Mesendoderm (in vitro differentiated cells): ENCODE measurements around the gene GFPT1.

ENCODE experiments used
- DNase-seq: peaks from one replicate; pipeline ENCODE4 v3.0.0; 2013
- H2AK5ac ChIP-seq: 2 replicates; pipeline ENCODE4 v1.6.1; 2013; ENCODE audit warnings: low read length, inconsistent platforms
- H2BK120ac ChIP-seq: 2 replicates; pipeline ENCODE4 v1.6.1; 2013; ENCODE audit warnings: low read depth, mild to moderate bottlenecking, low read length, moderate library complexity, mixed read lengths
- H2BK15ac ChIP-seq: replicated peaks from 2 replicates; pipeline ENCODE4 v1.6.1; 2013; ENCODE audit warnings: low read depth, mild to moderate bottlenecking, moderate library complexity
- H2BK5ac ChIP-seq: 2 replicates; pipeline ENCODE4 v1.6.1; 2013; ENCODE audit warnings: low read length, inconsistent platforms
- H3K18ac ChIP-seq: 2 replicates; pipeline ENCODE4 v1.6.1; 2013; ENCODE audit warnings: mild to moderate bottlenecking, low read length, mixed read lengths
- H3K23ac ChIP-seq: one replicate; pipeline ENCODE4 v1.6.1; 2013; ENCODE audit warnings: low read length
- H3K27ac ChIP-seq: 2 replicates; pipeline ENCODE4 v1.5.1; 2013; ENCODE audit warnings: low read depth, mild to moderate bottlenecking, inconsistent platforms, low read length, moderate library complexity
- H3K27me3 ChIP-seq: 2 replicates; pipeline ENCODE4 v1.6.1; 2013; ENCODE audit warnings: low read length, control low read depth, mild to moderate bottlenecking, inconsistent platforms; ENCODE audit not compliant: insufficient read depth, poor library complexity
- H3K36me3 ChIP-seq: 2 replicates; pipeline ENCODE4 v1.6.1; 2013; ENCODE audit warnings: low read length, inconsistent platforms; ENCODE audit not compliant: control insufficient read depth, insufficient read depth
- H3K4ac ChIP-seq: one replicate; pipeline ENCODE4 v1.6.1; 2013; ENCODE audit warnings: low read depth, mild to moderate bottlenecking, low read length, moderate library complexity
- H3K4me1 ChIP-seq: 2 replicates; pipeline ENCODE4 v1.6.1; 2013; ENCODE audit warnings: low read depth, low read length, inconsistent platforms; ENCODE audit not compliant: control insufficient read depth
- H3K4me2 ChIP-seq: 2 replicates; pipeline ENCODE4 v1.6.1; 2013; ENCODE audit warnings: low read length
- H3K4me3 ChIP-seq: 2 replicates; pipeline ENCODE4 v1.5.1; 2013; ENCODE audit warnings: mild to moderate bottlenecking, low read length
- H3K56ac ChIP-seq: one replicate; pipeline ENCODE4 v1.6.1; 2013; ENCODE audit warnings: low read length
- H3K79me1 ChIP-seq: 2 replicates; pipeline ENCODE4 v1.6.1; 2013; ENCODE audit warnings: low read length, inconsistent platforms
- H3K79me2 ChIP-seq: 2 replicates; pipeline ENCODE4 v1.6.1; 2013; ENCODE audit warnings: mild to moderate bottlenecking, low read length; ENCODE audit not compliant: control insufficient read depth, insufficient read depth
- H3K9ac ChIP-seq: 2 replicates; pipeline ENCODE4 v1.6.1; 2013; ENCODE audit warnings: low read length, inconsistent platforms
- H4K5ac ChIP-seq: one replicate; pipeline ENCODE4 v1.6.1; 2013; ENCODE audit warnings: low read length
- H4K8ac ChIP-seq: one replicate; pipeline ENCODE4 v1.6.1; 2013; ENCODE audit warnings: low read depth, mild to moderate bottlenecking, control low read depth, low read length, moderate library complexity
- WGBS: extraction: QIAGEN DNeasy Blood & Tissue Kit; methylation state at CpG from one replicate; pipeline ENCODE4 v1.1.7; 2013; ENCODE audit warnings: low lambda C conversion rate, missing lambda C conversion rate; ENCODE audit not compliant: insufficient coverage; ENCODE audit errors: extremely low coverage; 5-methylcytosine and 5-hydroxymethylcytosine counted together

GFPT1 gene

DNA sequence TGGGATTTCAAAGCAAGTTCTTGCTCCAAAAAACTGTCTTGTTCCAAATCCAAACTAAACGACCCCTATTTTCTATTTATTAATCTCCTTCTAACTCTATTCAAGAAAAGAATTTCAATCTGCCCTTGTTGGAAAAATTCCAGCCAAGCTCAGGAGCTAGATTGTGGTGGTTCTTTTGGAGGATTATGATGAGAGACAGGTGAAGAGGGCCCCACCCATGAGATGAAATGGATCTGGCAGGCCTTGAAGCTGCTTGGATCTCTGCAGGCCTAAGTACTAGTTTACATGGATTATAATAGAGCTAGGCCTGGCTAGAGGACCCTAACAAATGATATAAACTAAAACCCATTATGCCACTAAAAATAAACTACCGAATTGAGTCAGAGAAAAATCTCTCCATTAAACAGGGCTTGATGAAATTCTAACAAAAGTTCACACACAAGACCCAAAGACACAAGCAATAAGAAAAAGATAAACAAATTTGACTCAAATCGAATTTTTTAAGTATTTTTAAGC is 101.6 kb downstream of the GFPT1 start:
- no peak overlapping the region for H3K27ac ChIP-seq
- H3K36me3 ChIP-seq: no peaks in the 10 kb centered on the region
- no peak overlapping the region for H3K4me3 ChIP-seq
- H3K27me3 ChIP-seq: no peaks in the 10 kb centered on the region
- no peak overlapping the region for H2BK5ac ChIP-seq
- 100% methylated on average over 1 of the region's 3 CpGs for WGBS
- no peak overlapping the region for H4K5ac ChIP-seq
- H3K56ac ChIP-seq: no peak overlapping the region
- no peaks in the 10 kb centered on the region for H3K79me1 ChIP-seq
- no peak overlapping the region for H3K23ac ChIP-seq
- H3K4me2 ChIP-seq: no peak overlapping the region
- H2AK5ac ChIP-seq: no peak overlapping the region
- no peak for DNase-seq
- H2BK120ac ChIP-seq: no peak overlapping the region
- no peak overlapping the region for H3K9ac ChIP-seq
- no peaks in the 10 kb centered on the region for H3K79me2 ChIP-seq
- no peak overlapping the region for H3K4ac ChIP-seq
- no peak overlapping the region for H4K8ac ChIP-seq
- H3K4me1 ChIP-seq: no peaks in the 10 kb centered on the region
- no peak overlapping the region for H3K18ac ChIP-seq
- H2BK15ac ChIP-seq: no peak overlapping the region

DNA sequence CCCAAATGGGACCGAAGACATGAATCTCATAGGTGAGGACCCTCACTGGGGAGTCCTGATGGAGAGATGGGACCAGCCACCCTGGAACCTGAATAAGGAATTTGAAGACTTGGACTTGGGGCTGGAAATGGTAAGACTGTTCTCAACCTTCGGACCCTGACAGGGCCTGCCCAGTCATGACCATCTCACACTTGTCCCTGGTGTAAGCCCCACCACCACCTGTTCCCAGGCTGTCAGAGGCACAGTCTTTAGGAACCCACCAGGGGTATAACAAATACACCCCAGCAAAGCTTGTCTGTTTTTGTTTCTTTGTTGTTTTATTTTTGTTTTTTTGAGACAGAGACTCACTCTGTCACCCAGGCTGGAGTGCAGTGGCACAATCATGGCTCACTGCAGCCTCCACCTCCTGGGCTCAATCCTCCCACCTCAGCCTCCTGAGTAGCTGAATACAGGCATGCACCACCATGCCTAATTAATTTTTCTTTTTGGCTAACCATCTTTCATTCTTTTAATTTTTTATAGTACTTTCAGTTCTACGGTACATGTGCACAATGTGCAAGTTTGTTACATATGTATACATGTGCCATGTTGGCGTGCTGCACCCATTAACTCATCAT is 106.1 kb downstream of the GFPT1 start:
- Histone ChIP-seq H3K79me2 (no peaks in the 10 kb centered on the region), H3K18ac (no peak overlapping the region), H2BK5ac (no peak overlapping the region), H3K23ac (no peak overlapping the region), H3K4ac (no peak overlapping the region), H3K79me1 (no peaks in the 10 kb centered on the region), H3K56ac (no peak overlapping the region), H3K9ac (no peak overlapping the region), H3K27me3 (no peaks in the 10 kb centered on the region), H3K4me3 (no peak overlapping the region), H2BK15ac (no peak overlapping the region), H3K36me3 (no peaks in the 10 kb centered on the region), H3K4me2 (no peak overlapping the region), H3K4me1 (peaks cover 2% of the 10 kb centered on the region), H3K27ac (no peak overlapping the region), H2AK5ac (no peak overlapping the region), H2BK120ac (no peak overlapping the region), H4K8ac (no peak overlapping the region), H4K5ac (no peak overlapping the region)
- WGBS: no CpG with 5 or more reads among the region's 4 CpGs
- DNase-seq: no peak

DNA sequence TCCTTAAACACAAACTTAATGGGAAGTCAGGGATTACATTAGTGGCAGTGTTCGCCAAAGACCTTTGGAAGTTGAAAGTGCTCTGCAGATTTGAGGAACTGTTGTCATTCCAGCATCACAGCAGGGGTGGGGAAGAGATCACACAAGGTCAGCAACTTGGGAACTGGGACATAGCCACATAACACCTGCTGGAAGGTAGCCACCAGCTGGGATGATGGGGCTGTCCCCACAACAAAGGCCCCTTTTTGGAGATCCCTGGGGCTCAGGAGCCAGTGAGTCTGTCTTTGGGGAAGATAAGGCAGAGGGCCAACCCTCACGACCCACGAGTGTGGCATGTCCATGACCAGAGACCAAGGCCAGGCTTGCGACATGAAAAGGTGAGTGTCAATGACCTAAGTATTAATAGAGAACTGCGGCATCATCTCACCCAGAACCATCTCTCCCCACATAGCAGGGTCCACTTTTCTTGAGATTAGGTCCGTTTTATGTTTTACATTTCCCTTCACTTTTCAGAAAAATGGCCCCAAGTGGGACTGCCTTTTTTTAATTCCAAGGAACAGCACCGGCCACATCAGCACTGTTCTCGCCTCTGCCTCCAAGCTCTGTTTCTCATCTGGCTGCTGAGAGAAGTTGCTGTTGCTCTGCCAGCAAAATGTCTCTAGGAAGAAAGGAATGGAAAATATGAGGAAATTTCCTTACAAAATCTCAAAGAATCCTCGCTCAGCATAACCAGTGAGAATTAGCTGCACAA is 106.9 kb downstream of the GFPT1 start:
- no peak overlapping the region for H3K56ac ChIP-seq
- H3K79me2 ChIP-seq: no peaks in the 10 kb centered on the region
- H3K4me1 ChIP-seq: peaks cover 2% of the 10 kb centered on the region
- no peak overlapping the region for H2BK5ac ChIP-seq
- H3K27me3 ChIP-seq: no peaks in the 10 kb centered on the region
- no peak overlapping the region for H2AK5ac ChIP-seq
- no peak overlapping the region for H4K5ac ChIP-seq
- no peak overlapping the region for H3K27ac ChIP-seq
- H3K36me3 ChIP-seq: no peaks in the 10 kb centered on the region
- WGBS: no CpG with 5 or more reads among the region's 9 CpGs
- no peak overlapping the region for H3K23ac ChIP-seq
- H2BK15ac ChIP-seq: no peak overlapping the region
- no peak overlapping the region for H3K9ac ChIP-seq
- no peak overlapping the region for H3K18ac ChIP-seq
- H3K79me1 ChIP-seq: no peaks in the 10 kb centered on the region
- peak; percentile 39 for DNase-seq
- no peak overlapping the region for H4K8ac ChIP-seq
- H3K4me2 ChIP-seq: no peak overlapping the region
- H3K4ac ChIP-seq: no peak overlapping the region
- H2BK120ac ChIP-seq: no peak overlapping the region
- H3K4me3 ChIP-seq: no peak overlapping the region

DNA sequence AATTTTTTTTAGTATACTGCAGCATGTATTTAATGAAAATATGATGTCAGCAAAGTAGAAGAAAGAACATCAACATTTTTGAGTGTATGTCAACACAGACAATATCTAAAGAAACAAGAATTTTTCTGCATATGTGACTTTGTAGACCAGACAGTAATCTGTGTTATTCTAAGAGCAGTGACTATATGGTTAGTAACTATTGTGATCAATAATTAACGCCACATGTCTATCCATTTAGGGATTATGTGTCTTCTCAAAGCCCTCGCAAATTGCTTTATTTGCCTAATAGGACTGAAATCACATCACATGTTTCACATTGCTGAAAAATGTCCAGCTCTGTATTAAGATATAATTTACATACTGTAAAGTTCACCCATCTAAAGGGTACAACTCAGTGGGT is 107.8 kb downstream of the GFPT1 start:
- Histone ChIP-seq H3K4me2 (no peak overlapping the region), H3K9ac (no peak overlapping the region), H3K4ac (no peak overlapping the region), H4K5ac (no peak overlapping the region), H3K36me3 (no peaks in the 10 kb centered on the region), H4K8ac (no peak overlapping the region), H3K4me3 (no peak overlapping the region), H2AK5ac (no peak overlapping the region), H3K27me3 (no peaks in the 10 kb centered on the region), H3K56ac (no peak overlapping the region), H3K27ac (no peak overlapping the region), H3K79me2 (no peaks in the 10 kb centered on the region), H2BK15ac (no peak overlapping the region), H3K4me1 (peaks cover 2% of the 10 kb centered on the region), H2BK5ac (no peak overlapping the region), H3K23ac (no peak overlapping the region), H2BK120ac (no peak overlapping the region), H3K18ac (no peak overlapping the region), H3K79me1 (no peaks in the 10 kb centered on the region)
- DNase-seq: no peak
- WGBS: no CpG with 5 or more reads among the region's 2 CpGs

DNA sequence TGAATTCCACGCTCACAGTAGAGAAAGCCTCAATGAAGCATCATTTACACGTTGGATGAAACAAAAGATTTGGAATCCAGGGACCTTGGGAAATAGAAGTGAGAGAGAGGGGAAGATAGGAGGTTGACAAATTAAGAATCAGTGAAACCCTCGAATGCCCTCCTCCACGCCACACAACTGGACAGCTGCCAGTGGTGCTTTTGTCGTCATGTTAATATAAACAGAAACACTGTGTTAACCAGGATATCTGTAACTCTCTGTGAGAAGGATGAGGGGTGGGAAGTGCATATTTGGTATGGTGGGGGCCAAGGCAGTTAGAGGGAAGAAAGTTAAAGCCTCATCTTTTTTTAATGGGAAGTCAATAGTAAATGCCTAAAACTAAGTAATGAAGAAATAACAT is 108.7 kb downstream of the GFPT1 start:
- no peak overlapping the region for H3K4ac ChIP-seq
- H4K8ac ChIP-seq: no peak overlapping the region
- H3K36me3 ChIP-seq: no peaks in the 10 kb centered on the region
- no peak overlapping the region for H3K18ac ChIP-seq
- no peak for DNase-seq
- whole genome bisulfite sequencing: no CpG with 5 or more reads among the region's 5 CpGs
- no peak overlapping the region for H3K4me2 ChIP-seq
- H2BK120ac ChIP-seq: no peak overlapping the region
- H3K56ac ChIP-seq: no peak overlapping the region
- no peak overlapping the region for H3K4me3 ChIP-seq
- no peak overlapping the region for H3K23ac ChIP-seq
- no peaks in the 10 kb centered on the region for H3K27me3 ChIP-seq
- no peak overlapping the region for H4K5ac ChIP-seq
- no peak overlapping the region for H2BK15ac ChIP-seq
- H3K79me2 ChIP-seq: no peaks in the 10 kb centered on the region
- no peak overlapping the region for H2BK5ac ChIP-seq
- no peak overlapping the region for H3K9ac ChIP-seq
- H3K79me1 ChIP-seq: no peaks in the 10 kb centered on the region
- H3K4me1 ChIP-seq: peaks cover 2% of the 10 kb centered on the region
- no peak overlapping the region for H2AK5ac ChIP-seq
- no peak overlapping the region for H3K27ac ChIP-seq
